HG02642 (cell line): ENCODE data around the gene LGMN.
A peak's percentile ranks its signal among the peaks of the same experiment; 100 is the strongest.

Experiments
- ATAC-seq: cut with Tn5 transposase; IDR thresholded peaks from one replicate; pipeline ENCODE4 v1.9.1; 2021; ENCODE audit warnings: mild to moderate bottlenecking; ENCODE audit not compliant: unreplicated experiment, poor library complexity

Gene LGMN

DNA sequence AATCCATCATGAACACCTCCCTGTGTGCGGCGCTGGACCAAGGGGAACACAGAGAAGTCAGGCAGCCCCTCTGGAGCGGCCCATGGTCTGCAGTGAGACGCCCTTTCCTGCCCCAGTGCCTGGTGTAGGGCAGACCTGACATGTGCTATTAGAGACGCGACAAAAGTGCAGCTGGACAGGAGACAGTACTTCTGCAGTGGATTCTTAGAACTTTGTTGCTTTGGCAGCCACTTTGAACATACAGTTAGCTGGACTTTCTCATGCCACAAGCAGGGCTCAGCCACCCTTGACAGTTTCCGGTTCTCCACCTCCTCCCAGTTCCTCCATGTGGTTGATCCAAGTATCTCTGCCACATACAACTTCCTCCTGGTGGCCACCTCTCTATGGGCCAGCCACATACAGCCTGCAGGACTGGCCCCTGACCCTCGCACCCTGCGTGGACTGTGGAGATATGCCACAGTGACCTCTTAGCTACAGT lies 45.9 kb downstream of the LGMN start:
- no peak for ATAC-seq

GRCh38 chr14:92701826-92702225 lies 46.6 kb downstream of the LGMN start:
- ATAC-seq: no peak

- ATAC-seq: no peak
Measured at GRCh38 chr14:92698393-92698792, 50.0 kb downstream of the LGMN start.

DNA sequence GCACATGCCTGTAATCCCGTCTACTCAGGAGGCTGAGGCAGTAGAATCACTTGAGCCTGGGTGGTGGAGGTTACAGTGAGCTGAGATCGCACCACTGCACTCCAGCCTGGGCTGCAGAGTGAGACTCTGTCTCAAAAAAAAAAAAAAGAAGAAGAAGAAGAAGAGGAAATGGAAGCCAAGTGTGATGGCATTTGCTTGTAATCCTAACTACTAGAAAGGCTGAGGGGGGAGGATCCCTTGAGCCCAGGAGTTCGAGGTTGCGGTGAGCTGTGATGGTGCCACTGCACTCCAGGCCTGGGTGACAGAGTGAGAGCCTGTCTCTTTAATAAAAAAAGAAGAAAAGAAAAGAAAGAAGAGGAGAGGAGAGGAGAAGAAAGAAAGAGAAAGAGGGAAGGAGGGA lies 52.1 kb downstream of the LGMN start:
- no peak for ATAC-seq

DNA sequence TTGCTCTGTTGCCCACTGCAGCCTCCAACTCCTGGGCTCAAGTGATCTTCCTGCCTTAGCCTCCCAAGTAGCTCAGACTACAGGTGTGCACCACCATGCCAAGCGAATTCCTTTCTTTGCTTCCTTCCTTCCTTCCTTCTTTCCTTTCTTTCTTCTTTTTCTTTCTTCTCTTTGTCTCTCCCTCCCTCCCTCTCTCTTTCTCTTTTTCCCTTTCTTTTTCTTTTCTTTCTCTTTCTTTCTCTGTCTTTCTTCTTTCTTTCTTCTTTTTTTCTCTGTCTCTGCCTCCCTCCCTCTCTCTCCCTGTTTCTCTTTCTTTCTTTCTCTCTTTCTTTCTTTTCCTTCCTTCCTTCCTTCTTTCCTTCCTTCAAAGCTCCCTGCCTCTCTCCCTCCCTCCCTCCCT lies 52.9 kb downstream of the LGMN start:
- no peak for ATAC-seq

- ATAC-seq: no peak
Measured at GRCh38 chr14:92694807-92695206, 53.6 kb downstream of the LGMN start.

DNA sequence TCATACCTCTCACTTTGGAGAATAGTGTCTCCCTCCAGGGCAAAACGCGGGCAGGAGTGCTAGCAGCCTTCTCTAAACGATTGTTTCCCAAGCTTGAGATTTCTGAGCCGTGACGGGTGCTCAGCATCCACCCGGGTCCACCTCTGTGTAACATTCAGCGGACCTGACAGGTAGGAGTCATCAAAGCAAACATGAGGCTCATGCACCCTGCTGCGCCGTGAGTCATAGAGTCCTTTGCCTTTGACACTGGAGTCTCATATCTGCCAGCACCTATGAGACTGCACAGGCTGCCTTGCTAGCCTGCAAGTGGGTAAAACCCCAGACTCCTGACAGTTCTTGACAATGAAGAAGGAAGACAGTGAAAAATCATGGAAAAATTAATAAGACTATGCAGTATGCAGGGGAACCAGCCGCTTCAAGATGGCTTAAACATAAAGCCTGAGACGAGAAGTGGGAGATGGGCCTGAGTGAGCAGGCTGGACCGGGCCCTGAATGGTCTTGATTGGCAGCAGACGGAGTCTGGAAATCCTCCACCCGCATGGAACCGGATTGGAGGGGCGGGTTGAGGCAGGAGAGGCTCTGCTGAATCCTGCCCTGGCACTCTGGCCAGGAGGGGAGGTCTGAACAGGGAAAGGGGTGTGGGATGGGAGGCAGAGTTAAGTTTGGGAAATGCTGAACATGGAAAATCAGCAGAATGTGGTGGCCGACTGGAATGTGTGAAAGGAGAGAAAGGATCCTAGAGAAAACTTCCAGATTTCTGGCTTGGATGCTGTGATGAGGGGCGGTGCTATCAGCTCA lies 54.2 kb downstream of the LGMN start:
- ATAC-seq: no peak

- ATAC-seq: no peak
Measured at GRCh38 chr14:92692822-92693226, 55.6 kb downstream of the LGMN start.

- ATAC-seq: no peak
Measured at GRCh38 chr14:92690171-92691011, 58.0 kb downstream of the LGMN start.

GRCh38 chr14:92688434-92689375 lies 59.7 kb downstream of the LGMN start:
- no peak for ATAC-seq

DNA sequence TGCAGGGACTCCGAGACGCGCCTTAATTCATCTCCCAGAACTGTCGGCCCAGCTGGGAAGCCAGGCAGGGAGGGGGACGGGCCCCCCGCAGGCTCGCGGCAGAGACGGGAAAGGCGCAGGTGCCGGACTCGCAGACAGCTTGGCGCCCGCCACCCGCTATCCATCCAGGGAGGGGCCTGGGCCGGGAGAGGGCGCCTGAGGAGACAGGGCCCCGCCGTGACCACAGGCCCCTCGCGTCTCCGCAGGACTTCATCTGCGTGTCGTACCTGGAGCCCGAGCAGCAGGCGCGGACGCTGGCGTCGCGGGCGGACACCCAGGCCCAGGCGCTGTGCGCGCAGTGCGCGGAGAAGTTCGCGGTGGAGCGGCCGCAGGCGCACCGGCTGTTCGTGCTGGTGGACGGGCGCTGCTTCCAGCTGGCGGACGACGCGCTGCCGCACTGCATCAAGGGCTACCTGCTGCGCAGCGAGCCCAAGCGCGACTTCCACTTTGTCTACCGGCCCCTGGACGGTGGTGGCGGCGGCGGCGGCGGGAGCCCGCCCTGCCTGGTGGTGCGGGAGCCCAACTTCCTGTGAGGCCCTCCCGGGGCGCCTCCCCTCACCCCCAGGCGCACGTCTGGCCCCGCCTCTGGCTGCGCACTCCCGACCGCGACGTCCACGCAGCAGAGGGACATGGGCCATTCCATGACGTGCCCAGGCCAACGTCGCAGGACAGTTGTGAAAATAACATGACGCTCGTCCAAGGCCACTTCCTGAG lies 60.6 kb downstream of the LGMN start:
- no peak for ATAC-seq

DNA sequence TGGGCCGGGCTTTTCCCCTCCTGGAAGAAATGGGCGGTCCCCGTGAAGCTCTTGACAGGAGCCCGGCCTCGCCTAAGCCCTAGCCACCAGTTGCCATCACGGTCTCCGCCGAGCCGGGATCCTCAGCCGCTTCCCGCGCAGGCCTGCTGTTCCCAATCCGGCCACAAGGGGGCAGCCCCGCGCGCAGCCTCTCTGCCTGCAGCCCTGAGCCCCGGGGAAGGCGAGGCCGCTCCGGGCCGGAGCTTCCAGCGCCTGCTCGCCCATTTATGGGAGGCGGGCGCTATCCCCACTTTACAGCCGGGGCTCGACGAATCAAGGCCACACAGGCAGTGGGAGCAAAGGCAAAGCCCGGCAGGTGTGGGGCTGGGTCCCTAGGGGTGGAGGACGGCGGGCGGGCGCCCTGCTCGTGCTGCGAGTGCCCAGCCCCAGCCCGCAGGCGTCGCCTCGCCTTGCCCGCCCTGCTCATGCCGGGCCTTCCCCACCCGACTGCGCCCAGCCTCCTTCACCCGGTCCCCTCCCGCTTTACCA lies 61.5 kb downstream of the LGMN start:
- peak; percentile 72 for ATAC-seq

- no peak for ATAC-seq
Measured at GRCh38 chr14:92686411-92686899, 62.0 kb downstream of the LGMN start.

GRCh38 chr14:92685784-92686355 lies 62.6 kb downstream of the LGMN start:
- ATAC-seq: no peak

- no peak for ATAC-seq
Measured at GRCh38 chr14:92684801-92685560, 63.4 kb downstream of the LGMN start.

DNA sequence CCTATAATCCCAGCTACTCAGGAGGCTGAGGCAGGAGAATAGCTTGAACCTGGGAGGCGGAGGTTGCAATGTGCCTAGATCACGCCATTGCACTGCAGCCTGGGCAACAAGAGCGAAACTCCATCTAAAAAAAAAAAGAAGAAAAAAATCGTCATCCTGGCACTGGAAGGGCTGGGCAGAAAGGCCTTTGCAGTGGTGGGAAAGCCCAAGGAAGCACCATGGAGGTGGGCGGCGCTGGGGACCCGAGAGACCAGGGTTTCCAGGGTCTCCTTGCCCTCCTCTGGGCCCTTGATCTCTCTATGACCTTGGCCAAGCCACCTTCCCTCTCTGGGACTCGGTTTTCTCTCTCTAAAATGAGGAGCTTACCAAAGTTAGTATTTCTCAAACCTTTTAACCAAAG lies 65.4 kb downstream of the LGMN start:
- no peak for ATAC-seq

DNA sequence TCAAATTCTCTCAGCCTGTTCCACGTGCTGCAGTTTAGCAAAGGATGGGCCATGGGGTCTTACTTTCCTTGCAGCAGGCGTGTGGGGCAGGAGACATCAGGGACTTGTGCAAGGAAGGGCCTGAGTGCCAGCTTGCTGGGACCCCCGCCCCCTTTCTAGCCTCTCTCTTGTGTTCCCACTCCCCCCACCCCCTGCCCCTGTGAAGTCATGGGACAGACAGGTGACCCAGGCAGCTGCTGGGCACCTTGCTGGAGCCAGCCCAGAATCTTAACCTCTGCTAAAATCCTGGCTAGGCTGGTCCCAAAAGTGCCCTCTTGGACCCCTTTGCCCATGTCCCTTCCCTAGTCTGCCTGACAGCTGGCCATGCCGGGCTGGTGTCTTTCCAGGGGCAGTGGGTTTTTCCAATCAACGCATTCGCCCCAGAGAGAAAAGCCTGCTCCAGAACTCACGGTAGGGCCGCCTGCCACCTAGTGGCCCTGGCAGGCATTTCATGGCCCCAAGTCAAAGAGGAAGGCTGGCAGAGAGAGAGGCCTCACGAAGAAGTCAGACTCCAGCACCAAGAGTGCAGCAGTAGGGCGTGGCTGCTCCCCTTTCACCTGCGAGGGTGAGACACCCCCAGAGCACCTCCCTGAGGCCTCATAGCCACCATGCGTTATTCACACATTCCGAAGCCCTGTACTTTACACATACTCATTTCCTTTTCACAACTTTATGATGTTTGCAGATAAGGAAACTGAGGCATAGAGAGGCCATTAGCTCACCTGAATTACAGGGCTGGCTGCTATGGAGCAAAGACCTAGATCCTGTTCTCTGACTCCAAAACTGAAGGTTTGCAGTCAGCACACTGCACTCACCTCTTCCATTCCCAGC lies 67.4 kb downstream of the LGMN start:
- ATAC-seq: no peak
